Suprapubic skin (tissue), 3 donors: ENCODE measurements around the gene C22orf31.

Experiments used
- CTCF ChIP-seq, 2 donors: fragments of 200-600 bp in 1 of 2; fragments of 450-650 bp in 1 of 2; sonication (generic) in 1 of 2; IDR thresholded peaks; one replicate each; pipeline ENCODE4 v1.5.1; 2016 to 2019; ENCODE audit warnings: antibody characterized with exemption in 2 of 2, mild to moderate bottlenecking in 1 of 2, moderate library complexity in 1 of 2
- EP300 ChIP-seq: sonication (generic); formaldehyde crosslinking; IDR thresholded peaks from one replicate; pipeline ENCODE4 v1.6.1; 2017; ENCODE audit warnings: antibody characterized with exemption
- POLR2A ChIP-seq, 2 donors: fragments of 450-650 bp; IDR thresholded peaks; one replicate each; pipeline ENCODE4 v1.6.1; 2017; ENCODE audit warnings: antibody characterized with exemption in 2 of 2, mild to moderate bottlenecking in 2 of 2, moderate library complexity in 2 of 2

DNA sequence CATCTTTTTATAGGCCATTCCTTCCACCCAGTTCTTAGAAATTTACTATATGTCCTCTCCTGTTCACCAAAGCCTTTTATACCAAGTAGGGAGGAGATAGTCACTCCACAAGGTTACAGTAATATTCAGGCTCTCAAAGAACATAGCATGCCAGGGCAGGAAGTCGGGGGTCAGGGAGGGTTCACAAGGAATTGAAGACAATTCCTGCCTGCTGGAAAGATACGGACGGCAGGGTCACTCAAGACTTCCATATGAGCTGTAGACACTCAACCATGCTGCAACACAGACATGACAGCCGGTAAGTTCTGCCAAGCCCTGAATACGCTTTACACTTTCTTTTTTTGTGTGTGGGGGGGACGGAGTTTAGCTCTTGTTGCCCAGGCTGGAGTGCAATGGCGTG, 700 bp downstream of the C22orf31 start:
- no peak for TF ChIP-seq POLR2A (IDR thresholded peaks at IDR 0.05)
- no peak for TF ChIP-seq CTCF (IDR thresholded peaks at IDR 0.05)
- TF ChIP-seq EP300, result no peak
